Gastroesophageal sphincter (tissue), 4 donors: ENCODE data around the gene WDCP. TPM values are rescaled to one million over a fixed set of nuclear protein-coding genes. Genes with fewer than 3 reads are reported as not detected.

ENCODE experiments used
- ATAC-seq: fragments of 150-250 bp; one replicate; pipeline ENCODE4 v1.9.1; 2016; ENCODE audit warnings: mild to moderate bottlenecking, moderate library complexity
- H3K27ac ChIP-seq, 4 donors: fragments of 200-600 bp; sonication (generic) in 3 of 4; 1 replicate in 3 of 4; 2 replicates in 1 of 4; pipeline ENCODE4 v1.5.1; 2016 to 2019
- H3K27me3 ChIP-seq: fragments of 200-600 bp; sonication (generic); one replicate; pipeline ENCODE4 v1.5.1; 2019
- H3K36me3 ChIP-seq, 2 donors: fragments of 200-600 bp; sonication (generic); one replicate each; pipeline ENCODE4 v1.5.1; 2019; ENCODE audit warnings: control low read depth in 1 of 2
- H3K4me1 ChIP-seq, 3 donors: fragments of 200-600 bp; sonication (generic); 1 replicate in 2 of 3; 2 replicates in 1 of 3; pipeline ENCODE4 v1.5.1; 2016 to 2019; ENCODE audit warnings: control low read depth in 2 of 3
- H3K4me3 ChIP-seq, 2 donors: fragments of 200-600 bp; sonication (generic); one replicate each; pipeline ENCODE4 v1.5.1; 2019; ENCODE audit warnings: mild to moderate bottlenecking in 1 of 2, moderate library complexity in 1 of 2
- H3K9me3 ChIP-seq, 3 donors: fragments of 200-600 bp; sonication (generic); one replicate each; pipeline ENCODE4 v1.5.1; 2017 to 2019; ENCODE audit warnings: control low read depth in 2 of 3
- EP300 ChIP-seq: sonication (generic); formaldehyde crosslinking; IDR thresholded peaks from one replicate; pipeline ENCODE4 v1.6.1; 2017; ENCODE audit warnings: antibody characterized with exemption, mild to moderate bottlenecking
- POLR2A ChIP-seq, 2 donors: fragments of 450-650 bp; IDR thresholded peaks; one replicate each; pipeline ENCODE4 v1.6.1; 2017; ENCODE audit warnings: antibody characterized with exemption in 2 of 2, mild to moderate bottlenecking in 2 of 2, moderate library complexity in 1 of 2
- POLR2AphosphoS5 ChIP-seq: sonication (generic); formaldehyde crosslinking; IDR thresholded peaks from one replicate; pipeline ENCODE4 v1.6.1; 2017; ENCODE audit warnings: antibody characterized with exemption
- WGBS, 2 donors: methylation state at CpG; one replicate each; pipeline ENCODE4 v1.1.5; 2018; ENCODE audit warnings: low coverage in 1 of 2; 5-methylcytosine and 5-hydroxymethylcytosine counted together
- total RNA-seq, 4 donors: library from RNA; depleted of rRNA; stranded (reverse); fragments of >200 nt; gene quantifications; one replicate each; pipeline ENCODE4 v1.1.0, GENCODE V29; 2016
- TF ChIP-seq, protein P1 (sequence below), 4 experiments: fragments of 200-600 bp in 2 of 4; fragments of 450-650 bp in 2 of 4; sonication (generic) in 1 of 4; IDR thresholded peaks; one replicate each; pipeline ENCODE4 v1.5.1; 2017 to 2019; ENCODE audit warnings: antibody characterized with exemption in 4 of 4, mild to moderate bottlenecking in 2 of 4, moderate library complexity in 2 of 4

WDCP gene
- total RNA-seq, 4 donors from 2014 or later, result 5.9 to 7.3 (median 6.4) TPM

DNA sequence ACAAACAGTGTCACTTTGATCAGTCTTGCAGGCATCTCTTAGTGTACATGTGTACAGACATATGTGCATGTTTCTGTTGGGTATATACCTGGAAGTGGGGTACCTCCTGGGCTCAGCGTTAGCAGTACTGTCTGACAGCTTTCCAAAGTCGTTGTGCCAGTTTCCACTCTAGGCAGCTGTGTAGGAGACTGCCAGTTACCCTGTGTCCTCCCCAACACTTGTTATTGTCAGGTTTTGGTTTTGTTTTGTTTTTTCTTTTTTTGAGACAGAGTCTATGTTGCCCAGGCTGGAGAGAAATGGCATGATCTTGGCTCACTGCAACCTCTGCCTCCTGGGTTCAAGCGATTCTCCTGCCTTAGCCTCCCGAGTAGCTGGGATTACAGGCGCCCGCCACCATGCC is 8.6 kb upstream of the WDCP start:
- Histone ChIP-seq H3K27ac (no peak overlapping the region), H3K27me3 (no peaks in the 10 kb centered on the region), H3K4me3 (no peak overlapping the region), H3K4me1 (peaks cover 0 to under 1% (median 0%) of the 10 kb centered on the region in 3 donors), H3K9me3 (no peaks in the 10 kb centered on the region), H3K36me3 (no peaks in the 10 kb centered on the region)
- ATAC-seq, result no peak
- no peak for TF ChIP-seq POLR2A (IDR thresholded peaks at IDR 0.05)
- no peak for TF ChIP-seq EP300
- TF ChIP-seq POLR2AphosphoS5, result no peak
- TF ChIP-seq, protein P1, sequence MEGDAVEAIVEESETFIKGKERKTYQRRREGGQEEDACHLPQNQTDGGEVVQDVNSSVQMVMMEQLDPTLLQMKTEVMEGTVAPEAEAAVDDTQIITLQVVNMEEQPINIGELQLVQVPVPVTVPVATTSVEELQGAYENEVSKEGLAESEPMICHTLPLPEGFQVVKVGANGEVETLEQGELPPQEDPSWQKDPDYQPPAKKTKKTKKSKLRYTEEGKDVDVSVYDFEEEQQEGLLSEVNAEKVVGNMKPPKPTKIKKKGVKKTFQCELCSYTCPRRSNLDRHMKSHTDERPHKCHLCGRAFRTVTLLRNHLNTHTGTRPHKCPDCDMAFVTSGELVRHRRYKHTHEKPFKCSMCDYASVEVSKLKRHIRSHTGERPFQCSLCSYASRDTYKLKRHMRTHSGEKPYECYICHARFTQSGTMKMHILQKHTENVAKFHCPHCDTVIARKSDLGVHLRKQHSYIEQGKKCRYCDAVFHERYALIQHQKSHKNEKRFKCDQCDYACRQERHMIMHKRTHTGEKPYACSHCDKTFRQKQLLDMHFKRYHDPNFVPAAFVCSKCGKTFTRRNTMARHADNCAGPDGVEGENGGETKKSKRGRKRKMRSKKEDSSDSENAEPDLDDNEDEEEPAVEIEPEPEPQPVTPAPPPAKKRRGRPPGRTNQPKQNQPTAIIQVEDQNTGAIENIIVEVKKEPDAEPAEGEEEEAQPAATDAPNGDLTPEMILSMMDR (IDR thresholded peaks at IDR 0.05), result no peak
- WGBS, 2 donors, result 95% methylated on average over 3 of the region's 6 CpGs; no CpG with 5 or more reads in 1 of the 2 donors

DNA sequence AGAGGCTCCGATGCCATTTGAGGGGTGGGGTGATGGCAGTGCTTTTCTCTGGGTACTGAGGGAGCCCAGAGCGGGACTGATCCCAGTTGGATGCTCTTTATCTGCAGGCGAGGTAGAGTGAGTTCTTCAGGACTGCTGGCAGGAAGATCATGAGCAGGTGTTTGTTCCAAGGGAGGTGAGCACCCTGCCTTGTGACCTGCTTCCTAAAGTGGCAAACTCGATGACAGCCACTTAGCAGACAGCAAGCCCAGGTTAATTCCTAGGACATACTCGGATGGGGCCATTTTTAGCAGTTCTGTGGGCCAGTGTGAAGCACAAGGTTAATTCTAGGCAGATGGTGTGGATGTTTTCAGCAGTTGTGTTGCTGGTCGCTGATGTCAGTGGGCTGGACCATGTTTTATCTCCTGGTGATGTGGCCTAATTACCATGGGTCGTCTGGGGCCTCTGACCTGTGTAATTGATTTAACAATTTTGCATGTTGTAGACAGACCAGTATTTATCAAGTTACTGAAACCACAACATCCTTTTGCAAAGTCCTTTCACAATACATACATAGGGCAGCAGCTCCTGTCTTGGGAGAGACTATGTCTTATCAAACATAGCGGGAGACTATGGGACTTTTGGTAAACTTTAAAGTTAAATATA is 7.3 kb upstream of the WDCP start:
- Histone ChIP-seq H3K4me1 (peaks cover 0 to 13% (median 0%) of the 10 kb centered on the region in 3 donors), H3K36me3 (no peaks in the 10 kb centered on the region), H3K9me3 (no peaks in the 10 kb centered on the region), H3K27ac (no peak overlapping the region), H3K4me3 (no peak overlapping the region), H3K27me3 (no peaks in the 10 kb centered on the region)
- WGBS, 2 donors, result 78 to 82% methylated on average over 5 to 8 of the region's 8 CpGs
- TF ChIP-seq, protein P1 (IDR thresholded peaks at IDR 0.05), result no peak
- no peak for TF ChIP-seq POLR2A (IDR thresholded peaks at IDR 0.05)
- no peak for TF ChIP-seq POLR2AphosphoS5
- TF ChIP-seq EP300, result no peak
- ATAC-seq, result no peak

DNA sequence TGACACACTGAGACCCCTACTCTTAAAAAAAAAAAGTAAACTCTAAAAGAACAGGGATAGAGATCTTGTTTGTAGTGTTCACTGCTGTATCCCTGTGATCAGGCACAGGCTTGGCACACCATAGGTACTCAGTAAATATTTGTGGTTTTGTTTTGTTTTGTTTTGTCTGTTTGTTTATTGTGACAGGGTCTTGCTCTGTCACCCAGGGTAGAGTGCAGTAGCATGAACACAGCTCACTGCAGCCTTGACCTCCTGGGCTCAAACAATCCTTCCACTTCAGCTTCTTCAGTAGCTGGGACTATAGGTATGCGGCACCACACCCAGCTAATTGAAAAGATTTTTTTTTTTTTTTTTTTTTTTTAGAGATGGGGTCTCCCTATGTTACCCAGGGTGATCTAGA is 5.8 kb upstream of the WDCP start:
- Histone ChIP-seq H3K4me1 (peaks cover 0 to 24% (median 6%) of the 10 kb centered on the region in 3 donors), H3K36me3 (no peaks in the 10 kb centered on the region), H3K27ac (no peak overlapping the region), H3K4me3 (no peak overlapping the region), H3K9me3 (no peaks in the 10 kb centered on the region), H3K27me3 (no peaks in the 10 kb centered on the region)
- TF ChIP-seq, protein P1 (IDR thresholded peaks at IDR 0.05), result no peak
- no peak for TF ChIP-seq POLR2AphosphoS5
- no peak for TF ChIP-seq EP300
- no peak for TF ChIP-seq POLR2A (IDR thresholded peaks at IDR 0.05)
- WGBS, 2 donors, result 90 to 100% methylated on average over 1 of the region's 1 CpG
- ATAC-seq, result no peak

DNA sequence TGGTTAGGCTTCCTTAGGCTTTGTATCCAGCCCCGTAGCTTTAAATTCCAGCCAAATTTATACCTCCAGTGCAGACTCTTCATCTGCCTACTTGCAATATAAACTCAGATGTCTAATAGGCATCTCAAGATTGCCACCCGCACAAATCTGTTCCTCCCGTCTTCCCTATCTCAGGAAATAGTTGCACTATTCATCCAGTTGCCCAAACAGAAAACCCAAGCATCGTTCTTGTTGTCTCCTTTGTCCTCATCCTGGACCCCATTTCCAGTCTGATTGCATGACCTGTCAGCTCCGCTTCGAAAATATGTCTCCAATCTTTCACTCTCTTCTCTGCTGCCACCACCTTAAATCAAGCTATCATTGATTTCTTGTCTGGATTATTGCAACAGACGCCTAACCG is 4.6 kb upstream of the WDCP start:
- Histone ChIP-seq H3K4me3 (no peak overlapping the region), H3K27ac (no peak overlapping the region), H3K36me3 (no peaks in the 10 kb centered on the region), H3K4me1 (peaks cover 0 to 29% (median 6%) of the 10 kb centered on the region in 3 donors), H3K9me3 (no peaks in the 10 kb centered on the region), H3K27me3 (no peaks in the 10 kb centered on the region)
- no peak for ATAC-seq
- TF ChIP-seq EP300, result no peak
- TF ChIP-seq, protein P1 (IDR thresholded peaks at IDR 0.05), result no peak
- no peak for TF ChIP-seq POLR2AphosphoS5
- no peak for TF ChIP-seq POLR2A (IDR thresholded peaks at IDR 0.05)
- 80 to 88% methylated on average over 5 to 8 of the region's 8 CpGs for WGBS, 2 donors
